Hepatocyte (in vitro differentiated cells): ENCODE data around the gene TRAF2.

Experiments used
- CTCF ChIP-seq: fragments of 200-600 bp; sonication (generic); IDR thresholded peaks from 2 replicates; pipeline ENCODE4 v1.5.1; 2016; ENCODE audit warnings: antibody characterized with exemption, mild to moderate bottlenecking; ENCODE audit not compliant: poor library complexity
- EZH2phosphoT487 ChIP-seq: fragments of 200-600 bp; sonication (generic); IDR thresholded peaks from one replicate; pipeline ENCODE4 v1.6.1; 2018; ENCODE audit warnings: antibody characterized with exemption, mild to moderate bottlenecking, low read depth, moderate library complexity; ENCODE audit not compliant: unreplicated experiment, severe bottlenecking

DNA sequence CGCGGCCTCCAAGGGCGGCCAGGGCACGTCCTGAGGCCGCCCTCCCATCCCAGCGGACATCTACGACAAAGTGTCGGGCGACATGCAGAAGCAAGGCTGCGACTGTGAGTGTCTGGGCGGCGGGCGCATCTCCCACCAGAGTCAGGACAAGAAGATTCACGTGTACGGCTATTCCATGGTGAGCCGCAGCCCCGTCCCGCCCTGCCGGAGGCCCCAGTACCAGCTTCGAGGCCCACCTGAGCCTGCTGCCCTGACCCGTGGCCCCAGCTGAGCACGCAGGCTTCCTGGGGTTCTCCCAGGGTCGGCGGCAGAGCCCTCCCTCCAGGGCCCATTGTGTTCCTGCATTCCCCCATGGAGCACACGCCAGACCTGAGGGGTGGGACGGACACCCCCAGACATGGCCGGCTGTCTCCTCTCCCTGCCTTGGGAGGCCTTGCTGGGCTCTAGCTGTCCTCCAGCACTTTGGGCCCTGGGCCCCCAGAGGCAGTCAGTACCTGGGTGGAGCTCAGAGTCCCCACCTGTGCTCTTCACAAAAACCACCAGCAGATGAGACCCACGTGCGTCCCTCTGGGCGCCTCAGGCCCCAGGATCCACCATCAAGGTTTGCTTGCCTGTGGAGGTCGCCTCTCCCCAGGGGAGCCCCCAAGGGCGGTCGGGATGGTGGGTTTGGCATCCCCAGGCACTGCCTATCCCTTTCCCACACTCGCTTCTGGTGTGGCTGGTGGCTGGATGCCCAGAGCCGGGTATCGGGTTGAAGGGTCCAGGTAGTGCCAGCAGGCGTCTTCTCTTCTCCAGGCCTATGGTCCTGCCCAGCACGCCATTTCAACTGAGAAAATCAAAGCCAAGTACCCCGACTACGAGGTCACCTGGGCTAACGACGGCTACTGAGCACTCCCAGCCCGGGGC, 36.1 kb upstream of the TRAF2 start:
- no peak for TF ChIP-seq EZH2phosphoT487
- no peak for TF ChIP-seq CTCF
